Thyroid gland (tissue), 4 donors: ENCODE measurements around the gene TRIM6.

Source experiments
- CTCF ChIP-seq, 6 experiments: fragments of 200-600 bp in 3 of 6; fragments of 450-650 bp in 3 of 6; sonication (generic) in 3 of 6; IDR thresholded peaks; one replicate each; pipeline ENCODE4 v1.5.1; 2016 to 2019; ENCODE audit warnings: antibody characterized with exemption in 6 of 6, mild to moderate bottlenecking in 2 of 6, inconsistent platforms in 1 of 6, moderate library complexity in 1 of 6
- POLR2A ChIP-seq, 2 donors: fragments of 450-650 bp; IDR thresholded peaks; one replicate each; pipeline ENCODE4 v1.6.1; 2017; ENCODE audit warnings: antibody characterized with exemption in 2 of 2, mild to moderate bottlenecking in 2 of 2, moderate library complexity in 1 of 2

GRCh38 chr11:5548440-5548839 is 48.0 kb upstream of the TRIM6 start, which contains the start of gene OR52H1:
- TF ChIP-seq POLR2A (IDR thresholded peaks at IDR 0.05) (no peak), CTCF (IDR thresholded peaks at IDR 0.05) (no peak)
